ENCODE measurements around the gene CD79A.

Gene CD79A

DNA sequence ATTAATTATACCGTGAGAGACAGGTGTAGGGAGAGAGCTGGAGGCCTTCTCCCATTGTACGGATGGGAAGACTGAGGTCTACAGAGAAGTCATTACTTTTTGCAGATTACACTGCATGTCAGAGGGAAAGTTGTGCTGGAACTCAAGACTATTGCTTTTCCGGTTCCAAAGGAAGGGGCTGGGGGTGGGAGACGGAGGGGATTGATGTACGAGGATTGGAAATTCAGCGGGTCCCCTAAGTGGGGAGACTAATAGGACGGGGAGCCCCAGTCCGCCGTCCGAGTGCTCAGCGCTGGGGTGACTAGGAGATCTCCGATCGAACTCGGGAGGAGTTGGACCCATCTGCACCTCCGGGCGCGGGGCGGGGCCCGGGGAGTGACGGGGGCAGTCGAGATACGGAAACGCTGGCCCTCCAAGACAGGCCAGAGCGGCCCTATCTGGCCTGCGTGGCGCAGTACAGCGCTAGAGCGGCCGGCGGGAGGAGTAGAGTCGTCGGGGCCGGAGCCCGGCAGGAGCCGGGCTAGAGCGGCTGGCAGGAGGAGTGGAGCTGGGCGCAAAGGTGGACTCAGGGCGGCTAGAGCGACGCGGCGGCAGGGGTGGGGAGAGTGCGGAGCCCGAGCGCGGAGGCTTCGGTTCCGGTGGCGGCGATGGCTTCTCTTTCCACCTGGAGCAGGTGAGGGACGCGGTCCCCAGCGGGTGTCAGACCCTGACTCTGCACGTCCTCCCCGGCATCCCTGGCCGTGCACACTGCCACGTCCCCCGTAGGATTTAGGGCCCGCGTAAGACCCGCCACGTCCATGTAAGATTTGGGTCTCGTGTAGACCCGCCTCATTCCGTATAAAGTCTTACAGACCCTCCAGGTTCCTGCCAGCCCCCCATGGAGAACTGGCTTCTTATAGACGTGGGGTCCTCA, 7.0 kb downstream of the CD79A start:
- DNase-seq (ENCODE audit: low read depth in 2 of 2), result peak; percentile 89

DNA sequence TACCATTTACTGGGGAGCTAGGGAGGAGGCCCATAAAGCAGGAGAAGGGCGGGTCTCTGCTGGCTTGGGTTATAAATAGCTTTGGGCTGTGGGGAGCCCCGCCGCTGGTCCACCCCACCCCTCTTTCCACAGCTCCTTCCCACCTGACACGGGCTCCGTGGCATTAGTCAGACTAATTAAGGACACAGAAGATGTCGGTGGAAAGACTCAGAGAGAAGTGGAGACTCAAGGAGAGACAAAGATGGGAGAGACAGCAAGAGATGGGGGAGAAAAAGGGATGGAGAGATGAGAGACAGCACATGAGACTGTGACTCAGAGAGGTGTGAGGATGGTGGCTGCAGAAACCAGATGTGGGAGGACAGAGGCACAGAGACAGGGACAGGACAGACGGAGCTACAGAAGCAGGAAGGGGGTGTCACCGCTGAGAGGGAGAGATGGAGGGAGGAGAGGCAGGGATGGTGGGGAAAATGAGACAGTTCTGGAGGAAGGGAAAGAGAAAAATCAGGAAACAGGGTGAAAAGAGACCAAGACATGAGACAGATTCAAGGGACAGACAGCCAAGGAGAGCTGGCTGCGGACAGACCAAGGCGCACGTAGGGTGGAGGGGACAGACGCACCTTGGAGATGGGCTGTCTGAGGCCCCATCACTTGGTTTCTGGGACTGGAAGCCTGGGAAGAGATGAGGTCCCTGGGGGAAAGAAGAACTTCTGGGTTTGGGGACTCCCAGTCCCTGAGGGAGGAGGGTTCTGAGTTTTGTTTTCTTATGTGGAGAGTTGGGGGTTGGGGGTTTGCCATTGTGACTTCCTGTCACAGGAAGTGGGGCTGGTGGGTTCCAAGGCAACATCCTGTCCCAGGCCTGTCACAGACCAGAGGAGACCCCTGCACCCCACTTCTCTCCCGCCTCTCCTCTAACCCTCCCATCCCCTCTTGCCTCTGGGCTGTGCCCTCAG, 10.0 kb downstream of the CD79A start:
- DNase-seq (ENCODE audit: low read depth in 2 of 2), result peak in 1 of 2 donors; percentile 53

GRCh38 chr19:41887711-41888382, 10.8 kb downstream of the CD79A start:
- DNase-seq (ENCODE audit: low read depth in 2 of 2), result peak; percentile 82 to 85

GRCh38 chr19:41888926-41889325, 11.8 kb downstream of the CD79A start:
- DNase-seq (ENCODE audit: low read depth in 2 of 2), result no peak

DNA sequence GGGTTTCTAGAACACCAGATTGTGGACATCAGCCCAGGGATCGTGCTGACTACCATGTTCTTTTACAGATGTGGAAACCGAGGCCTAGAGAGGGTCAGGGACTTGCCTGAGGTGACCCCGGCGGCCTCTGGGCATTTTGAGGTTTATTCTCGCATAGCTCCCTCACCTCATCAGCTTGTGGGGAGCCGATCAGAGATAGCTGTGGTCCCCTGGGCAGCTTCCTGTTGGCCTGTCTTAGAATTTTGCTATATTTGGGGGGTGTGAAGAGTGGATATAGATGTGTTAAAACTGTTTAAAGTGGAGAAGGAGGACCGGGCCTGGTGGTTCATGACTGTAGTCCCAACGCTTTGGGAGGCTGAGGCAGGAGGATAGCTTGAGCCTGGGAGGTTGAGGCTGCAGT, 12.8 kb downstream of the CD79A start:
- no peak for DNase-seq (ENCODE audit: low read depth in 2 of 2)

- DNase-seq (ENCODE audit: low read depth in 2 of 2), result no peak
These were observed 13.9 kb downstream of the CD79A start for GRCh38 chr19:41890936-41891335.

DNA sequence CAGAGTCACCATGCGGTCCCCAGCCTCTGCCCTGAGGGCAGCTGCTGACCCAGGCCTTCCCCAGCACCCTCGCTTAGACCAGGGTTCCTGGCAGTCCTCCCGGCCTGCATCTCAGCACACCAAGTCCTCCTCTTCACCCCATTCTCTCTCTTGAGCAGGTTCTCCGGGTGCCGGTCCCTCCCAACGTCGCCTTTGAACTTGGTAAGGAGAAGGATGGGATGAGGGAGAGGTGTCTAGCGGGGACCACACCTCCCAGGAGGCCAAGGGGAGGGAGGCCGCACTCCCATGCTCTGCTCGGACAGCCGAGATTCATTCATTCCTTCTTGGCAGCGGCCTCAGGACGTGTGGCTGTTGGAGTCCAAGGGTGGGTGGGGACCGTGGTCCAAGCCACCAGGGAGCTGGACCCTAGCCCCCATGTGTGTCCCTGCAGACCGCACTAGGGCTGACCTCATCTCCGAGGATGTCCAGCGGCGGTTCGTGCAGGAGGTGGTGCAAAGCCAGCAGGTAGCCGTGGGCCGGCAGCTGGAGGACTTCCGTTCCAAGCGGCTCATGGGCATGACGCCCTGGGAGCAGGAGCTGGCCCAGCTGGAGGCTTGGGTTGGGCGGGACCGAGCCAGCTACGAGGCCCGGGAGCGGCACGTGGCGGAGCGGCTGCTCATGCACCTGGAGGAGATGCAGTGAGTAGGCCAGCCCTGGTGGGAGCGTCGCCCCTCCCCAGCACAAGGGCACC, 15.3 kb downstream of the CD79A start:
- no peak for DNase-seq (ENCODE audit: low read depth in 2 of 2)

DNA sequence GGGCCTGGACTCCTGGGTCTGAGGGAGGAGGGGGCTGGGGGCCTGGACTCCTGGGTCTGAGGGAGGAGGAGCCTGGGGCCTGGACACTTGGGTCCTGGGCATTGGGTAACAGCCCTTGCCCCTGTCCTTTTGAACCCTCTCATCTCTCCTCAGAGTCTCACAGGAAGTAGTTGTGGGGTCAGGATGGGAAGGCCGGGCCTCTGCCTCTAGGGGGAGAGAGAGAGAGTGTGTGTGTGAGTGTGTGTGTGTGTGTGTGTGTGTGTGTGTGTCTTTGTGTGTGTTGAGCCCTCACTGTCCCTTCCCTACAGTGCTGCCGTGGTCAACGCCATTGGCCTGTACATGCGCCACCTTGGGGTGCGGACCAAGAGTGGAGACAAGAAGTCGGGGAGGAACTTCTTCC, 16.8 kb downstream of the CD79A start:
- DNase-seq (ENCODE audit: low read depth in 2 of 2), result no peak

DNA sequence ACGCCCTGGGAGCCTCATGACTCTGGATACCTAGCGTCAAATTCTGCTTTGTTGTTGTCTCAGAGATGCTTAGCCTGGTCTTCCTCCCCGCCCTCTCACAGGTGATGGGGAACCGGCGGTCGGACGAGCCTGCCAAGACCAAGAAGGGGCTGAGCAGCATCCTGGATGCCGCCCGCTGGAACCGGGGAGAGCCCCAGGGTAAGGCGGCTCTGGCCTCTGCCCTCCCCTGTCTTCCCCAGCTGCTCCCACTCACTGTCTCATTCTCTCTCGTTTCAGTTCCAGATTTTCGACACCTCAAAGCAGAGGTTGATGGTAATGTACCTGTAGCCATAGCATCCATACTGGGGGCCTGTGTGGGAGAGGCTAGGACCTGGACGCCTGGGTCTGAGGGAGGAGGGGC, 17.3 kb downstream of the CD79A start:
- no peak for DNase-seq (ENCODE audit: low read depth in 2 of 2)

- no peak for DNase-seq (ENCODE audit: low read depth in 2 of 2)
These were observed 18.9 kb downstream of the CD79A start for GRCh38 chr19:41895745-41896580.

GRCh38 chr19:41896581-41896942, 19.5 kb downstream of the CD79A start:
- no peak for DNase-seq (ENCODE audit: low read depth in 2 of 2)

DNA sequence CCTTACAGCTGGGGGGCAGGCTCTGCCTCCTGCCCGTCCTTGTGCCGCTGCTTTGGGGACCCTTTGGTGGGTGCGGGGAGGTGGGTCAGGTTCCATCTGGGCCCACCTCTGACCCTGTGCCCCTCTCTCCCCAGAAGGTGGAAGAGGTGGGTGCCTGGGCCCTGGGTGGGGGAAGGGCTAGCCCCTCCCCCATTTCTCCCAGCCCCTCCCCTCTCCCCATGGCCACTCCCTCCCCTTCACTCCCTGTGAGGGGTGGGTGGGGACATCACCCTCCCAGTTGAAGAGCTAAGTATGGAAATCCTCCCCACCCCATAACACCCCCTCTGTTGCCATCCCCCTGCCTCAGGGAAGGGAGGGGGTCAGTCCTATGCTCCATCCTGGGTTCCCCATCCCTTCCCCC, 20.1 kb downstream of the CD79A start:
- DNase-seq (ENCODE audit: low read depth in 2 of 2), result no peak

- no peak for DNase-seq (ENCODE audit: low read depth in 2 of 2)
These were observed 20.7 kb downstream of the CD79A start for GRCh38 chr19:41897820-41898219.

DNA sequence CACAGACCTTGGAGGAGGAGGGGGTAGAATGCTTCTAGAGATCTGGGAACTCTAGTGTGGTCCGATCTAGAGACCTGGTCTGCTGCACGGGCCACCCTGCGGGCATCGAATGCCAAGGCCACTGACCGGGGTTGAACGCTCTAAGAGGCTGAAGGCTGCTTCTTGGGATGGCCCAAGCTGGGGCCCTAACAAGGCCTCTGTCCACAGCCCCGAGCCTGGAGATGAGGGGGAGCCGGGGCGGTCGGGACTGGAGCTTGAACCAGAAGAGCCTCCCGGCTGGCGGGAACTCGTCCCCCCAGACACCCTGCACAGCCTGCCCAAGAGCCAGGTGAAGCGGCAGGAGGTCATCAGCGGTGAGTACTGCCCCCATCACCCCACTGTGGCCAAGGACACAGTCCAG, 21.2 kb downstream of the CD79A start:
- DNase-seq (ENCODE audit: low read depth in 2 of 2), result no peak

GRCh38 chr19:41901707-41902360, 24.8 kb downstream of the CD79A start:
- DNase-seq (ENCODE audit: low read depth in 2 of 2), result no peak

- DNase-seq (ENCODE audit: low read depth in 2 of 2), result no peak
These were observed 25.5 kb downstream of the CD79A start for GRCh38 chr19:41902594-41902993.

- no peak for DNase-seq (ENCODE audit: low read depth in 2 of 2)
These were observed 26.3 kb downstream of the CD79A start for GRCh38 chr19:41903193-41903953.

DNA sequence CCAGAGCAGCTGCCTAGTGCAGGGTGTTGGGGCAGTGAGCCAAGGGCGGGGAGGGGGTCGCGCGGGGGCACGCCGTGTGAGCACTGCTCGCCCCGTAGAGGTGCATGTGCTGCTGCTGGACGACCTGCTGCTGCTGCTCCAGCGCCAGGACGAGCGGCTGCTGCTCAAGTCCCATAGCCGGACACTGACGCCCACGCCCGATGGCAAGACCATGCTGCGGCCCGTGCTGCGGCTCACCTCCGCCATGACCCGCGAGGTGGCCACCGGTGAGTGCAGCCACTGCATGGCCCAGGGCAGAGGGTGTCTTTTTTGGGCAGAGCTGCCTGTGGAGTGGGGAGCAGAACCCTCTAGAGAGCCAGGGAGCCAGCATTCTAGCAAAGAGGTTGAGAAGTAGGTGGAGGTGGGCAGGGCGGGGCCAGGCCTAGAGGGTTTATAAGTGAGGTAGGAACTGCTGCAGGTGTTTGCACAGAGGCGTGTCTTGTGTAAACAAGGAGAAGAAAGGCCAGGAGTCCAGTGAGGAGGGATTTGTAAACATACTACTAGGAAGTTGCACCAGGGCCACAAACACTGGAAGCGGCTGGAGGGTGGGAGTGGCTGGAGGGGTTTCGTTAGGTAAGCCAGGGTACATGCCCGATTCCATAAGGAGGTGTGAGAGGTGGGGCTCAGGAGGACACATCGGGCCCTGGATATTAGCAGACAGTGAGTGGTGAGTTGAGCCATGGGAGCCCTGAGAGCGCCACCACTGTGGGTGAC, 27.2 kb downstream of the CD79A start:
- DNase-seq (ENCODE audit: low read depth in 2 of 2), result no peak
